GM21737 (cell line): ENCODE measurements around the gene EME2.
"Not testable (repeated sequence)": the region's sequence is repeated elsewhere in the genome, so short reads cannot be mapped to it uniquely, and the experiment has no call there.

Source experiments
- ATAC-seq: cut with Tn5 transposase; IDR thresholded peaks from one replicate; pipeline ENCODE4 v1.9.1; 2021; ENCODE audit warnings: mild to moderate bottlenecking, moderate library complexity; ENCODE audit not compliant: unreplicated experiment

The EME2 gene, protein sequence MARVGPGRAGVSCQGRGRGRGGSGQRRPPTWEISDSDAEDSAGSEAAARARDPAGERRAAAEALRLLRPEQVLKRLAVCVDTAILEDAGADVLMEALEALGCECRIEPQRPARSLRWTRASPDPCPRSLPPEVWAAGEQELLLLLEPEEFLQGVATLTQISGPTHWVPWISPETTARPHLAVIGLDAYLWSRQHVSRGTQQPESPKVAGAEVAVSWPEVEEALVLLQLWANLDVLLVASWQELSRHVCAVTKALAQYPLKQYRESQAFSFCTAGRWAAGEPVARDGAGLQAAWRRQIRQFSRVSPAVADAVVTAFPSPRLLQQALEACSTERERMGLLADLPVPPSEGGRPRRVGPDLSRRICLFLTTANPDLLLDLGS

DNA sequence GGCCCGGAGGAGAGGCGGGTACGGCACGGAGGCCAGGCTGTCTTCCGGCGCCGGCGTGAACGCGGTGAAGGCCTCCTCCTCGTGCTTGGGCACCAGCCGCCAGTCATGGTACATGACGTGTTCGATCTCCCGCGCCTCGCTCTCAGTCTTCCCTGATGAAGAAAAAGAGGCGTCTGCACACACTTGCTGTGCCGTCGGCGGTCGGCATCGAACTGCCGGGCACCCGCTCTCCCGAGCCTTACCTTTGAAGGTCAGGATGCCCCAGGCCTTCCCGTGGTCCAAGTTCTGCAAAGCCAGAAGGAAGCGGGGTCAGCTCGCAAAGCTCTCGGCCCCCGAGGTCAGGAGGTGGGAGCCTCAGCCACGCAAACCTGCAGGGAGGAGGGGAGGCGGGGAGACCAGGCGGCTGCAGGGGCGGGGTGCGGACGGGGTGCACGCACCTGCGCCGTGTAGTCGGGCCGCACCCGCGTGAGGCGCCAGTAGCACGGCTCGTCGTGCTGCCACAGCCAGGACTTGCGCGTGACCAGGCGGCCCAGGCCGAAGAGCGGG lies at the start of gene EME2:
Gene EME2, plus strand, starts transcription at position 449 of the 546 bp plus-strand sequence. CDS start 418 bp downstream, outside the sequence.
- peak; percentile 8 for ATAC-seq

DNA sequence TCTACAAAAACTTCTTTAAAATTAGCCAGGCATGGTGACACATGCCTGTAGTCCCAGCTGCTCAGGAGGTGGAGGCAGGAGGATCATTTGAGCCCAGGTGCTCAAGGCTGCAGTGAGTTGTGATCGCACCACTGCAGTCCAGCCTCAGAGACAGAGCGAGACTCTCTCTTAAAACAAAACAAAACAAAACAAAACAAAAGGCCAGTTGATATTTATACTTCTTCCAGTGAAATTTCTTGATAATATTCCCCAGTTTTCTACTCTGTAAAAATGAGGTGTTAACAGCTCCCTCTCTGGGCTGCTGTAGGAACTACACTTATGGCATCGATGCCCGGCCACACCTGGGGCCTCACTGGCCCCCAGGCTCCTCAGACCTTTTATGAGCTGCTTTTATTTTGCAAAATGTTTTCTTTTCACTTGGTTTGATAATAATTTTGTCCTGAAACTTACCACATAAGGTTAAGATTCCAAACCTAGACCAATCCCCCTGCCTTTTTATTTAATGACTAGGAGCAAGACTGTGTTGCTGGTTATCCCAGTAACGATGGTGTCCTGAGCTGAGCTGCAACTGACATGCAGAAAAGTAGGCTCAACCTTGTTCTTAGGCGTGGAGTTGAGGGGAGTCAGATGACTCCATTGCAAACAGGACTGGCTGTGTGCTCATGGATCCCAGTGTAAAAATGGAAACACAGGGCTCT lies 49.0 kb upstream of the EME2 start:
- ATAC-seq, result no peak

DNA sequence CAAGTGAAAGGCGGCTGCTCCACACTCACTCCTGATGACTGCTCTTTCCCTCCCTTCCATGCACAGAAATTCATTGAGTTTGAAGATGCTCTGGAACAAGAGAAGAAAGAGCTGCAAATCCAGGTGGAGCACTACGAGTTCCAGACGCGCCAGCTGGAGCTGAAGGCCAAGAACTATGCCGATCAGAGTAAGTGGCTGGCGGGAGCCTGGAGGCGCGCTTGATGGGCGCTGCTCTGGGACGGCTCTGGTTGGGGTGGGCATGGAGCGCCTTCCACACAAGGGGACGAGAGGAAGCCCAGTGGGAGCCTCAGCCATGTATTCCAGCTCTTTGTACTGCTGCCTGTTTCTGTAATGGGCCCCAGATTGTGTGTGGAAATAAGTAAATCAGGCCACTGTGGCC lies 48.1 kb upstream of the EME2 start:
- no peak for ATAC-seq

DNA sequence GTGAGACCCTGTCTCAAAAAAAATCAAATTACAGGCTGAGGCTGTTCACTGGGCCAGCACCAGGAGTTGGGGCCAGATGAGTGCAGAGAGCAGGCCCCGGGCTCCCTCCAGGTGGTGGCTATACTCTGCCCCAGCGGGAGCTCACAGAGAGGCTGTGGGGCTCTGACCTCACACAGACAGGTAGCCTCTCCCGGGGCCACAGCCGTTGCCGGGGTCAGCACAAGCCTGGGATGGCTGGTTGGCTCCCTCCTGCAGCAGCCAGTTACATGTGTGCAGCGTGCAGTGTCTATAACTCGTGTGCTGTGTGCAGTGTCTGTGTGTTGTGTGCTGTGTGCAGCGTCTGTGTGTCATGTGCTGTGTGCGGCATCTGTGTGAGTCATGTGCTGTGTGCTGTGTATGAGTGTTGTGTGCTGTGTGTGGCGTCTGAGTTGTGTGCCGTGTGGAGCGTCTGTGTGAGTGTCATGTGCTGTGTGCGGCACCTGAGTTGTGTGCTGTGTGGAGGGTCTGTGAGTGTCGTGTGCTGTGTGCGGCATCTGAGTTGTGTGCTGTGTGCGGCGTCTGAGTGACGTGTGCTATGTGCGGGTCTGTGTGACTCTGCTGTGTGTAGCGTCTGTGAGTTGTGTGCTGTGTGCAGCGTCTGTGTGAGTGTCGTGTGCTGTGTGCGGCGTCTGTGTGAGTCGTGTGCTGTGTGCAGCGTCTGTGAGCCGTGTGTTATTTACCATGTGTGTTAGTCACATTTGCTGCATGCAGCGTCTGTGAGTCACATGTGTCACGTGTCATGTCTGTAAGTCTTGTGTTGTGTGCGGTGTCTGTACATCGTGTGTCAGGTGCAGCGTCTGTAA lies 45.7 kb upstream of the EME2 start:
- ATAC-seq, result no peak

DNA sequence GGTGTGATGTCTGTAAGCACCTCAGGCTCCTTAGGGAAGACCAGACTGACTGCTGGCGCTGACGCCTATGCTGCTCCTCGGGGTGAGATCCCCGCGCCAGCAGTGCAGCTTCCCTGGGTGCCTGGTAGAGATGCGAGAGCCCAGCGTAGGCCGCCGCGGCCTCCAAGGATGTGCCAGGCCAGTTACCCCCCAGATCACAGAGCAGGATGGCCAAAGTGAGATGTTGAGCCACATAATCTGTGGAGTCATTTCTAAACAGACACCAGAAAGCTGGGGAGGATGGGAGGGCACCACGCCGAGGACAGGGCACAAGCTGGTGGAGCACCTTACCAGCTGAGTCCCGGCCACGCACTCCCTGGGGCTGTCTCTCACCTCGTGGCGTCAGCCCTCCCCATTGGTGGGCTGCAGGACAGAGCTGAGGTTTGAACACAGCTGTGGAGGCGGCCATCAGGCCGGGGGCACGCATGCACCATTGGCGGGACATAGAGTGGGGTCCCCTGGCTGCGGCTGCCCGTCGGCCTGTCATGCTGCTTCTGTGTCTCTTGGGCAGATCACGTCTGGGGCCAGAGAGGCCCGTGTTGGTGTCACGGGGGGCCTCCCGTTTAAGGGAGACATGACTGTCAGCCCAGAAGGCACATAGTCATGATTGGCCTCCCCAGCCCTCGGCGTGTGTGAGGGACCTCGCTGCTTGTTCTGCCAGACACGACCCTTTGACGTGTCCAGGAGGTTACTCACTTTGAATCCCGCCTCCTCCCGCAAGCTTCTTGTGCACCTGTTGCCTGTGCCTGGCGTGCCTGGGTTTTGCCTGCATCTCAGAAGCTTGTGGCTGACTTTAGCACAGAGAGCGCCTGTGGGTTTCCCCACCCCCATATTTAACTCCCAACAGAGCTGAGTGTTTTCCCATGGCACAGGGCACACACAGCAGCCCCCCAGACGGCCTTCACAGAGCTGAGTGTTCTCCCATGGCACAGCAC lies 44.7 kb upstream of the EME2 start:
- no peak for ATAC-seq

DNA sequence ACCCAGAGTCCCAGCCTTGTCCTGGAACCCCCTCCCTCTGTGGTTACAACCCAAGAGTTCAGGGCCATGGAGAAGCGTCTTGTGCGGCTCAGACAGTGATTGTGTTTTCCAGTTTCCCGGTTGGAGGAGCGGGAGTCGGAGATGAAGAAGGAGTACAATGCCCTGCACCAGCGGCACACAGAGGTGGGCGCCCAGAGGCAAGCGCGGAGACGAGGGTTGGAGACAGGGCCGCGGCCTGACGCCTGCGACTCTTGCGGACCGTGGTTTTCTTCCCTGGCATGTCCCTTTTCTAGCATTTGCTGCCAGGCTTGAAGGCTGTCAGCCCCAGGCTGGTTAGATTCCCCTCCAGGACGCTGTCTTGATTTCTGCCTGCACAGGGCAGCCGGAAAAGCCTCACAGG lies 43.6 kb upstream of the EME2 start:
- ATAC-seq, result no peak

DNA sequence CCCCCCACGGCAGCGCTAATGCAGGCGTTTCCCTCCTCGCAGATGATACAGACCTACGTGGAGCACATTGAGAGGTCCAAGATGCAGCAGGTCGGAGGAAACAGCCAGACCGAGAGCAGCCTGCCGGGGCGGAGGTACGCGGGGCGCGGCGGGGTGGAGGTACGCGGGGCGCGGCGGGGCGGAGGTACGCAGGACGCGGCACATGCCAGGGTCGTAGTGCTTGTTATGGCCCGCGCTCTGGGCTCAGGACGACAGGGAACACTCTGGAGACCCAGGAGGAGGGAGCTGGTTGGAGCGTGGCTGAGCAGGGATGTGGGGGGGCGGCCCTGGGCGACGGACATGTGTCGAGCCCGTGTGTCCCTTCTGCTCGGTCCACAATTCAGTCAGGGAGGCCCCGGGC lies 43.2 kb upstream of the EME2 start:
- no peak for ATAC-seq

DNA sequence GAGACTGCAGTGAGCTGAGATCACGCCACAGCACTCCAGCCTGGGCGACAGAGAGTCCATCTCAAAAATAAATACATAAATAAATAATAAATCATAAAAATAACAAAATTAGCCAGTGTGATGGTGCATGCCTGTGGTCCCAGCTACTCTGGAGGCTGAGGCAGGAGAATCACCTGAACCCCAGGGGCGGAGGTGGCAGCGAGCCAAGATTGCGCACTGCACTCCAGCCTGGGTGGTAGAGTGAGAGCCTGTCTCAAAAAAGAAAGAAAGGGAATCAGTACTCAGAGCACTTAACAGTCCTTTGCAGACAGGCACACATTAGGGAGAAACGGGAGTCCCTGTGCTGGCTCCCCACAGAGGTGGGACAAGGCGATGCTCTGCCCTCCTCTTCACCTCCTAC lies 41.5 kb upstream of the EME2 start:
- no peak for ATAC-seq

DNA sequence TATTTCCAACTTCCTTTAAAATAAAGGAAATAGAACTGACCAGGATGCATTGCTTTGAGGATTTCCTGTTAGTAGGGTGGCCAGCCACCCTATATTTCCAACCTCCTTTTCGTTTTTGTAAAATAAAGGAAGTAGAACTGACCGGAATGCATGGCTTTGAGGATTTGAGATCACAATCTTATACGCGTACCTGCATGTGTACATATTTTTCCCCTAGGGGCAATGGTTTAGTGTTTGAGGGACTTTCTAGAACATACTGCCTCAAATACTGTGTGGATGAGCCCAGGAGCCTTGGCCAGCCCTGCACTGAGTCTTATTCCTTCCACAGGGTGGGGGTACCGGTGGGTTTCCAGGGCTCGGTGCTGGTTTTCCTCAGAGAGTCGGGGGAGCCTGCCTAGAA lies 41.0 kb upstream of the EME2 start:
- ATAC-seq, result no peak

DNA sequence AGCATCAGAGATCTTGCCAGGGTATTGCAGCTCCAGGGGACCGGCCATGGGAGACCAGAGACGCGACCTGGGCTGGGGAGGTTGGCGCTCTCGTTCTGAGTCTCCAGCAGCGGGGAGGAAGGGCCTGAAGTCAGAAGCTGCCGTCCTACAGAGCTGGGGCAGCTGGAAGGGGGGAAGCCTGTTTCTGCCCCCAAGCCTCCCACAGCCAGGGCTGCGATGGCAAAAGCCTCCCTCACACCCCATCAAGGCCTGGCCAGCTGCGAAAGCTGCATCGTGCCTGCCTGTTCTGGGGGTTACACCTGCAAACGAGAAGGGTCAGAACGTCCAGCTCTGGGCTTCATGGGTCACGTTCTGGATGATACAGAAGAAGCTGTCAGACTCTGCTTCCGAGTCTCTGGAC lies 40.5 kb upstream of the EME2 start:
- no peak for ATAC-seq

DNA sequence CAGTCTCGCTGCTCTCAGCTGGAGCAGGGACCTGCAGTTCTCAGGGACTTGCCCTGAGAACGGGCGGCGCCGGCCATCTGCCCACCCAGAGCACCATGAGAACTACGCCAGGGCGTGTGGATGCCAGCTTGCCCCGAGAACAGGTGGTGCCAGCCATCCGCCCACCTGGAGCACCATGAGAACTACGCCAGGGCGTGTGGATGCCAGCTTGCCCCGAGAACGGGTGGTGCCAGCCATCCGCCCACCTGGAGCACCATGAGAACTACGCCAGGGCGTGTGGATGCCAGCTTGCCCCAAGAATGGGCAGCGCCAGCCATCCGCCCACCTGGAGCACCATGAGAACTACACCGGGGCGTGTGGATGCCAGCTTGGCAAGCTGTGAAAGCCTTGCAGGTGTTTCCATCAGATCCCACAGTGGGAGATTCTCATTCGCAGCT lies 40.0 kb upstream of the EME2 start:
- not testable (repeated sequence) for ATAC-seq

DNA sequence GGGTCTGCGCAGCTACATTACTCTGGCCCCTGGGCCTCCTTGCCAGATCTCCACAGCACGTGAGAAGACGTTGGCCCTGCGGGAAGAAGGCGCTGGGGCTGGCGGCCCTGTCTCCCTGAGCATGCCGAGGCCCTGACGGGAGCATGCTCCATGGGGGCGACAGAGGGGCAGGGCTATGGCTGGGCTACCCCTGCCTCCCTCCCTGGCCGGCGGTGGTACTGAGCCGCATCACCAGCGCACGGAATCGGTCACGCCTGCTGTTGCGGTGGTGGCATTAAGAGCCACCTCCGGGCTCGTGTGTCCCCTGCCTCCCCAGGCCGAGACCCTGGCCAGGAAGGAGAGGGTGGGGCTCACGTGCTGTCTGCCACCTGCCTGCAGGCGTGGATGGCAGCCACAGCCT lies 38.5 kb upstream of the EME2 start:
- ATAC-seq, result no peak

DNA sequence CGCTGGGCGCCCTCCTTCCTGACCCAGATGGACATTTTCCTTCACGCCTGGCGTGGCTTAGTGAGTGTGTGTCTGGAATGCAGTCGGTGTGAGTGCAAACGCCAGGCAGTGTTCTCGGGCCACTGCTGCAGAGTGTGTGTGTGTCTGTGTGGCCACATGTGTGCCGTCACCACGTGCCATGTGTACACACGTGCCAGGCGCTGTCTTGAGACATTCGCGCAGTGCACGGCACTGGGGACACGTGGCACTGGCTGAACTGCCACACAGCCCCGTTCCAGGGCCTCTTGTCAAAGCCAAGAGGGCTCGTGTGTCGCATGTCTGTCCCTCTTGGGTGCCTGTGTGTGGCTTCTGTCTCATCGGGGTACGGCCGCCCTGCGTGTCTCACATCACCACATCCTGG lies 37.8 kb upstream of the EME2 start:
- no peak for ATAC-seq

DNA sequence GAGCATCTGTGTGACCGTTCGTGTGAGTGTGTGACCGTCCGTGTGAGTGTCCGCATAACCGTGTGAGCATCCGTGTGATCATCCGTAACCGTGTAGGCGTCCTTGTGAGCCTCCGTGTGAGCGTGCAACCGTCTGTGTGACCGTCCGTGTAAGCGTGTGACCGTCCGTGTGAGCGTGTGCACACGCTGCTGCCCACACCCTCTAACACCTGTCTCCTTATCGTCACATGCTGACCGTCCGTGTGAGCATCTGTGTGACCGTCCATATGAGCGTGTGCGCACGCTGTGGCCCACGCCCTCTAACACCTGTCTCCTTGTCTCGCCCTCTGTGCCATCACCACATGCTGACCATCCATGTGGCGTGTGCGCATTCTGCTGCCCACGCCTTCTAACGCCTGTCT lies 32.4 kb upstream of the EME2 start:
- ATAC-seq, result no peak

DNA sequence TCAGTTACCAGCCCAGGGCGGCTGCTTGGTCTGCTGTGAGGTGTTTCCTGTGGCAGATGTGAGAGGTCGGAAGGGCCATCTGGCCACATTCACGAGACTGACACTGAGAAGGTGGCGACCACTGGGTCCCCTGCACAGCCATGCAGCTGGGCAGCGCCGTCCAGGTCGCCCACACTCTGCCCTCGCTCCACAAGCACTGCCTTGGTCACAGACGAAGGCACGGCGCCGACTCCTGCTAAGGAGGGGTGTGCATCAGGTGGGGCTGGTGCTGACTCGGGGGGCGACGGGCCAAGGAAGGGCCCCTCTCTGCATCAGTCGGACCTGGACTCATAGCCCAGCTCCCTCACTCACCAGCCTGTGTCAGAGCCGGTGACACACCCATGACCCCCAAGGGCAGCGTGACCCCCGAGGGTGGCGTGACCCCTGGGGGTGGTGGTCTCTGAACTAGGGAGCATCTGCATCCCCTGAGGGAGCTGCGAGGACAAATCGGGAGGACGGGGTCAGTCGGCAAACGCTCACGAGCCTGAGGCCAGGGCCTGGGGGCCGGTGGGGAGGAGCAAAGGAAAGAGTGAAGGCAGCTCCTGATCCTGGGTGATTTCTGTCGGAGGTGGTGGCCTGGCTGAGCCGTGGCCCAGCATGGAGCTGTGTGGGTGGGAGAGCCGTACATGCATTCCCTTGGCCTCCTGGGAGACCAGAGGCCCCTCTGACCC lies 31.7 kb upstream of the EME2 start:
- ATAC-seq, result no peak

DNA sequence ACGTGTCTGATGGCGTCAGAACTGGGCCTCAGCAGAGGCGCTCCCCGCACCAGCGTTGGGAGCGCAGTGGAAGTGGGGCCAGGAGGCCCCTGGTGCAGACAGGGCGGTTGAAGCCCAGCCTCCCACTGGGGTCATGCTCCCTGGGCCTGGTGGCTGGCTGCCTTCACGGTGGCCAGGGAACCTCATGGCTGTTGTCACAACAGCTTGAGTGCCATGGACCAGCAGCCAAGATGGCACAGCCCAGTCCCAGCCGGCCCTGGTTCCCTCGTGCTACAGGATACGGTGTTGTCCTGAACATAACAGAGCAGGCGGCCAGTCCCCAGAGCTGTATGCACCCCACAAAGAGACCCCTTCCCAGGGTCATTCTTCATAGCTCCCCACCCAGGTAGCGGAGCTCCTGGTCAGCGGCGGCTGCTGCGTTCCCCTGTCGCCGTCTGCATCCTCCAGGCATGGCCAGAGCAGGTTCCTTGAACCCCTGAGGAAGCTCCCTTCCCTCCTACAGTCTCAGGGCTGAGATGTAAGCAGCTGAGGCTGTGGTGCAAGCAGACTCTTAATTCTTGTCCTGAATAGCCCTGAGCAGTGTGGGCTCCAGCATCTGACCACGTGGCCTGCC lies 31.0 kb upstream of the EME2 start:
- ATAC-seq, result no peak

DNA sequence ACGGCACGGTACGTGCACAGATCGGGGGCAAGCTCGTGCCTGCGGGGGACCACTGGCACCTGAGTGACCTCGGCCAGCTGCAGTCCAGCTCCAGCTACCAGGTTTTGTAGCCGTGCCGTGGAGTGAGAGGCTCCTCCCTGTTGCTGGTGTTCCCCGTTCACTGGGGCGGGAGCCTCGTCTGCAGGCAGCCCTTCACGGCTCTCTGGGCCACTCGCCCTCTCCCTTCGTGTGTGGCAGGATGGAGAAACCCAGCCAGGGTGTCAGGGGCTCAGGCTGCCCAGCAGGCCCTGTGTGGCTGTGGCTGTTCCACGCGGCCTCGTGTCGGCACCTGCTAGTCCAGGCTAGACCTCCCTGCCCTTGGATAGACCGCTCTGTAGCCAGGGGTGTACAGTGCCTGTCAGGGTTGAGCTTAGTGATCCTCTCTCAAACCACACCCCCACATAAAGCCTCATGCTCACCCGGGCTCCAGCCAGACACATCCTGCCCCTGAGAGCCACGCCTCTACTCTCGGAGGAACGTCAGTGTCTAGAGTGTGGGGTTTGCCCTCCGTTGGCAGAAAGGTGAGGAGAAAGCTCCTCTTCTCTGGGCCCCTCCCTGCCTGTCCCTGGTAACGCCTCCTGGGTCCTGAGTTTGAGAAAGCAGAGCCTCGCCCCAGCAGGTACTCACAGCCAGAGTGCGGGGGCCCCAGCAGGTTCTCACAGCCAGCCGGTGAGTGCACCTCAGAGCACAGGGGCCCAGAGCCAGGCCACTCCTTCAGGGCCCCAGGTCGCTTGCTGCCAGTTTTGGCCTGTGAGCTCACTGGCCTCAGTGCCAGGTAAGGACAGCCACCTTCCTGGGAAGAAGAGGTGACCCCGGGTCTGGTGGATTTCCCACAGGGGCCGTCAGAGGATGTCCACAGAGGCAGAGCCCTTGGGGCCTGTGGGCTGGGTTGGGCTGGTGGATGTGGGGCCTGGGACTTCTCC lies 29.0 kb upstream of the EME2 start:
- ATAC-seq, result no peak

DNA sequence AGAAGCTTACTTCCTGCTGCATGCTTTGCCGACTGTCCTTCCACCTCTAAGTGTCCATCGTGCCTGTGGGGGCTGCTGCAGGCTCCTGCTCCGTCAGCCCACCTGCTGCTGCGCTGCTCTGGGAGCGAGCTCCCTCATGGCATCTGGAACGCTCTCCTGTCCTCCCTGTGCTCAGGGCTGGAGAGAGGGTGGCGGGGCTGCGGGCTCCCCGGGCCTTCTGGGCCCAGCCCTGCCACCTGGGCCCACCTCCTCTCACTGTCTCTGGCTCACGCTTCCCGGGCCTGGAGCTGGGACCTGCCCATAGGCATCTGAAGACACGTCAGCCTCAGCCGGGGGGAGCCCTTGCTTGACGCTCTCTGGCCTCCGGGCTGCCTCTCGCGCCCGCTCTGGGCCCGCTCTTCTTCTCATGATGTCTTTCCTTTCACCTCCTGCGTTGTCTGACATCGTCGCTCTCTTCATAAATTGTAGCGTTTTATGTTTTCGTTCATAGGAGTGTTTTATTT lies 28.2 kb upstream of the EME2 start:
- no peak for ATAC-seq
